GM20431 (cell line): ENCODE data around the gene GHR.

Experiments used
- in situ Hi-C: fragments of 300-500 bp; cut with MseI, MboI; formaldehyde crosslinking; loops from one replicate; pipeline ENCODE4 v1.15.0; 2020; ENCODE audit warnings: low sequenced_read_pairs; ENCODE audit not compliant: unreplicated experiment

Gene GHR

GRCh38 chr5:42753099-42753498 is 329.9 kb downstream of the GHR start:
- in situ Hi-C loops, result no loop called here

- in situ Hi-C loops, result no loop called here
Measured at GRCh38 chr5:42756606-42757601, 333.7 kb downstream of the GHR start, which contains the start of gene CCDC152. CCDC152 (plus strand) TSS chr5:42756818; CDS start chr5:42759122, 2,304 bp downstream.

- in situ Hi-C loops, result no loop called here
Measured at GRCh38 chr5:42759456-42759855, 336.2 kb downstream of the GHR start.

GRCh38 chr5:42760426-42760825 is 337.2 kb downstream of the GHR start:
- in situ Hi-C loops, result no loop called here

- in situ Hi-C loops, result no loop called here
Measured at GRCh38 chr5:42761791-42762190, 338.6 kb downstream of the GHR start.

- in situ Hi-C loops, result no loop called here
Measured at GRCh38 chr5:42767491-42768105, 344.4 kb downstream of the GHR start.

- in situ Hi-C loops, result no loop called here
Measured at GRCh38 chr5:42768106-42768504, 344.9 kb downstream of the GHR start.

- in situ Hi-C loops, result no loop called here
Measured at GRCh38 chr5:42770003-42770402, 346.8 kb downstream of the GHR start.
